Left renal cortex interstitium (tissue), 4 donors: Measurements from ENCODE around the gene PRICKLE1. TPM values are rescaled to one million over a fixed set of nuclear protein-coding genes. Genes with fewer than 3 reads are reported as not detected.
A peak's percentile ranks its signal among the peaks of the same experiment; 100 is the strongest.

Source experiments
- DNase-seq, 4 donors: peaks; one replicate each; pipeline ENCODE4 v3.0.0-alpha.2; 2013; ENCODE audit warnings: low read depth in 4 of 4, low spot score in 2 of 4, missing footprints in 1 of 4
- polyA plus RNA-seq, 4 donors: library from polyadenylated mRNA; unstranded; fragments of 120-200 nt; gene quantifications; one replicate each; pipeline ENCODE4 v1.2.1, GENCODE V29; 2013; ENCODE audit not compliant: insufficient read length in 4 of 4

Gene PRICKLE1
- polyA plus RNA-seq, 4 donors, result 47.8 to 58.0 (median 52.4) TPM

DNA sequence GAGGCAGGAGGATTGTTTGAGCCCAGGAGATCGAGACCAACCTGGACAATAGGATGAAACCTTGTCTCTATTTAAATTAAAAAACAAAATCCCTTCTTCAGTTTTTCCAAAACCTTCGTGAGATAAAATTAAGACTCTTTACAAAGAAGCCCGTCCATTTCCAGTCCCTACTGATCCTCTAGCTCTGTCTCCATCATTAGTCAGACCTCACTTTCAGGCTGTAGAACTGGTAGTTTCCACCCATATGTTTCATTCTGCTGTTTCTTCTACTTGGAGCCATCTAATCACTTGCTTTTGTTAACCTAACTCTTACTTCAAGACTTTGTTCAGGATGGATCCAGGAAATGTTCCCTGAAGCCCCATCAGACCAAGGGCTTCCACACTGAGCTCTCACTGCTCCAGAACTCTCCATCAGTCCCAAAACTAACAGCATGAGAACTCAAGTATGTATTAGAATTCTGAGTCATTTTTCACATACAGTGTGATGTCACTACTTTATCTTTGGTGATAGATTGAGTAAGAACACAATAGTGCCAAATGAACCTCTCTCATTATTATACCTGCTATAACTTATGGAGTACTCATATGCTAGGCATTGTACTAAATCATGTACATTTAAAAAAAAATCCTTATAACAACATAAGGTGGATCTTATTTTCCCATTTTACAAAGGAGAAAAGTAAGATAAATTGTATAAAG, 90.8 kb downstream of the PRICKLE1 start:
- DNase-seq, result no peak

DNA sequence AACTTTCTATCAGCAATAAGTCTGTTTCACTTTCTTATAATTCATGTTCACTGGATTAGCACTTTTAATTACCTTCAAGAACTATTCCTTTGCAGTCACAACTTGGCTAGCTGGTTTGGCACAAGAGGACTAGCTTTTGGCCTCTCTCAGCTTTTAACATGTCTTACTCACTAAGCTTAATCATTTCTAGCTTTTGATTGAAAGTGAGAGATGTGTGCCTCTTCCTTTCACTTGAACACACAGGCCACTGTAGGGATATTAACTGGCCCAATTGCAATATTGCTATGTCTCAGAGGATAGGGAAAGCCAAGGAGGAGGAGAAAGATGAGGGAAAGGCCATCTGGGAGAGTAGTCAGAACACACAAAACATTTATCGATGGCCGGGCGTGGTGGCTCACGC, 92.7 kb downstream of the PRICKLE1 start:
- no peak for DNase-seq

DNA sequence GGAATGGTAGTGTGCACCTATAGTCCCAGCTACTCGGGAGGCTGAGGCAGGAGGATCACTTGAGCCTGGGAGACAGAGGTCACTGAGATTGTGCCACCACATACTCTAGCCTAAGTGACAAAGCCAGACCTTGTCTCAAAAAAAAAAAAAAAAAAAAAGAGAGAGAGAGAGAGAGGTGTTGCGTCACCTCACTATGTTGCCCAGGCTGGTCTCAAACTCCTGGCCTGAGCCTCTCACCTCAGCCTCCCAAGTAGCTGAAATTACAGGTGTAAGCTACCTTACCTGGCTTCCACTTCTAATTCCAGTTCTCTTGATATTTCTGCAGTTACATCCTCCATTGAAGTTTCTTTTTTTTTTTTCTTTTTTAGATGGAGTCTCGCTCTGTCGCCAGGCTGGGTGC, 94.3 kb downstream of the PRICKLE1 start:
- no peak for DNase-seq

DNA sequence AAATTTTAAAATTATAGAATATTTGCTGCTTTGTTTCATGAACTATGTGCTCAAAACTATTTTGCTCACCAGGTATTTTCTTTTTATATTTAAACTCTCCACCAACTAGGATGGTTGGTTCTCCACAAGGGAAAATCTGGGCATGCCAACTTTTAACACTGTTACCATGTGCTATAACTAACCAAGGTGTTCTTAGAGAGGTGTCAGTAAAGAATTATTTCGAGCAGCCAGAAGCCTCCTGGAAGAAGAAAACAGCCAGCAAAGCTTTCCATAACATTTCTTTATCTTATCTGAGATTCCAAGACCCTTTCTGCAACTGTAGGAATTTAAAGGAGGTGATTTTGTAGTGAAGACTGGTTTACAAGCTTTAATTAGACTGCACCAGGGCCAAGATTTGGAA, 97.3 kb downstream of the PRICKLE1 start:
- DNase-seq, result no peak

DNA sequence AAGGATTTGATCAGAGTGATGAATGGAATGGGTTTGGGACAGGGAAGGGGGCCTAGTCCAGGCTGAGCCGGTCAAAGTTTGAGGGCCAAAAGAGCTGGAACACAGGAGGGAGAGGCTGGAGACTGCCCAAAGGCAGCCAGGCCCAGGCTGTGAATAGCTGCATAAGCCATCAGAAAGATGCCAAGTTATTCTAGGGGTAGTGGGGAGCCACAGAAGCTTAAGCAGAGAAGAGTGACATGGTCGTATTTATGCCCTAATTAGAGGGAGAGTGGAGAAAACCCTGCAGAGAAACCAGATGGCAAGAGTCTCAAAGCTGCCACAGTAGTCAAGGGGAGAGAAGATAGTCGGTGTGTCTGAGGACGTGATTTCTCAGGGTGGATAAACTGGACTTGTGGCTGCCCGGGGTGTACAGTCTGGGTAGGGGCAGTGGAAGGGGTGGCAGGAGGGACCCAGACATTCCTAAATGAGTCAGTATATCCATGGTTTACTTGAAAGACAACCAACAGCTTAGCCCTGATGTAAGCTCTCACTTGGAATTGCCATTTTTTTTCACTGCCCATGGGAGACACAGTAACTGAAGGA, 99.2 kb downstream of the PRICKLE1 start:
- no peak for DNase-seq

DNA sequence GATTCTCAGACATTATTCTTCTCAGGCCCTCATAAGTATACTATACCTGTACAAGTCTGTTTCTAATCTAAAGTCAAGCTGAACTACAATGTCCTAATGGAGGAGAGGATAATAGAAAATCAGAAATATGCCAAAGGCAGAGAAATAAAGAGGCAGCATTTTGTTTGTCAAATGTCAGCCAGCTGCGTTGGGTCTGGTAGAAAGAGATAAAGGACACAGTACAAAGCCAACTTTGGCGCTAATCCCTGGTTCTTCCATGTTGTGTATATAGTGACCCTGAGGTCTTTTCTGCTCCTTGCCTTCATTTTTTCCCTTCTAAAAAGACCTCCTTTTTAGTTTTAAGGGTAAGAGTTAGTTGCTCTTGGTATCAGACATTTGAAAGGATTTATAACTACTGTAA, 103.1 kb downstream of the PRICKLE1 start:
- no peak for DNase-seq

- DNase-seq, result no peak
These were observed 103.7 kb downstream of the PRICKLE1 start for GRCh38 chr12:42485823-42486222.

DNA sequence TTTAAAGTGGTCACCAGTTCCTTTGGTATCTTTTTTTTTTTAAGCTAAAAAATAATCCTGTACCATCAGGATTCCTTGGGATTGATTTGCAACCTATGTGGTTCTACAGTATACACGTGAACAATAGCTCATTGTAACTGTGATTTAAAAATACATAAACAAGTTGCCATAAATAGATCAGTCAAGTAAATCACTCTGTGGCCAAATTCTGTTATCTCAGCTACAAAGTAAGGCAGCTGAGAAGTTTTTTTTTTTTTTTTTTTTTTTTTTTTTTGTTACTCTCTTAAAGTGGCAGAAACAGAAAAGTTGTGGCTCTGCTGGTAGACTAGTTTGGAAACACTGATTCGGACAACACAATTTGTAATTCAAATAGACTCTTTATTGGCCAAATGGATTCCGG, 104.5 kb downstream of the PRICKLE1 start:
- DNase-seq, result no peak

DNA sequence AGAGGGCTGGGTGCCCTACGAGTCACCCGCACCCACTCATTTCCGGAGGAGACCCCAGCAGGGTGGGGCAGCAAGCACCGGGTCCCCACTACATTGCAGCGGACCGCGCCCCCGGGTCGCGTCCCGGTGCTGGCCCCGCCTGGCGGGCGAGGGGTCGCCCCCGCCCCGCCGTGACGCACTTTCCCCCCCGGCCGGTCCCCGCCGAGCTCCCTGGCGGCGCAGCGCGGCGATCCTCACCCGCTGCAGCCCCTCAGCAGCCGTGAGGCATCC, 106.1 kb downstream of the PRICKLE1 start:
- DNase-seq, result no peak

- peak in 2 of 4 donors; percentile 73 to 80 for DNase-seq
These were observed 106.6 kb downstream of the PRICKLE1 start for GRCh38 chr12:42482748-42483520.

DNA sequence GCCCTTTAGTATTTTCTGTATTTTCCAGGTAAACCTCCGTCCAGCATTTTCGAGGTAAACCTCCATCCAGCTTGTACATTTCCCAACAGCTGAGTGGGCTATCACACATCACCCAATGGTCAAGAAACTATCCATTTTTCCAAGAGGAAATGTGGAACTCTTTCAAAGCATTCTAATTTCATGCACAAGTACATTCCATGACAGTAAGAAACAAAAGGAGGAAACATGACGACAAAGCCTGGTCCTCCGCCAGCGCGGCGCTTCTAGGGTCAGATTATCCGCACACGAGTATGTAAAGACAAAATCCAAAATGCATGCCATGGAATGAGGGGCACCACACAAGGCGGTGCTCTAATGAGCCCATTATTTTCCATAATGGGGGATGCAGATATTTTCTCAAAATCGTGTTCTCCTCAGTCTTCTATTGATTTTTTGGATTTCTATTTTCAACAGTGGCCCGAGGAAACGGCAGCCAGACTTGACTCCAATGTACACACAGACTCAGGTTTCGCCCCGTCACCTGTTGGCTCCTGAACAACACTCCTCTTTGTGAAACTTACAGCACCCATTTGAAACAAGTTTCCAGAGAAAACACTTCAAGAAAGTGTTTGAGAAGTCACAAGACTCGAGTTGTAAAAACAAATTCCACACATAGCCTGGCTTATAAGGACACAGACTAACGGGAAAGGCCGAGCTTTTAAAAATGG, 107.4 kb downstream of the PRICKLE1 start:
- DNase-seq, result no peak

- DNase-seq, result no peak
These were observed 108.2 kb downstream of the PRICKLE1 start for GRCh38 chr12:42481368-42481767.

- DNase-seq, result no peak
These were observed 111.6 kb downstream of the PRICKLE1 start for GRCh38 chr12:42477941-42478340.

DNA sequence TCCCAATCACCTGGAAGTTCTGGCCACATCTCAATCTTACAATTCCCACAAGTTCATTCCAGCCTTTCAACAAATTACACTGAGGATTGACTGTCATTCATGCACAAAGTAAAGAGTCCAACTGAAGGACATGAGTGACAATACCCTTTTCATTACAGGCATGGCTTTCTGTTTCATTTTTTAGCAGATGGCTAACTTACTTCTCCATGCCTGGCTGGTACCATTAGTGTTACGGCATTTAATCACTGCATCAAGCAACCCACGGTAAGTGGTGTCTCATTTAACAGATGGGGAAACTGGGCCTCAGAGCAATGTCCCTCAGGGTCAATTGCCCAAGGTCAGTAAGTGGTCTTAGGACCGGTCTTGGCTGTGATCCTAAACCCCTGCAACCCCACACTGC, 114.4 kb downstream of the PRICKLE1 start:
- DNase-seq, result no peak

GRCh38 chr12:42474391-42474790, 115.2 kb downstream of the PRICKLE1 start:
- no peak for DNase-seq

- no peak for DNase-seq
These were observed 116.0 kb downstream of the PRICKLE1 start for GRCh38 chr12:42473561-42473960.

DNA sequence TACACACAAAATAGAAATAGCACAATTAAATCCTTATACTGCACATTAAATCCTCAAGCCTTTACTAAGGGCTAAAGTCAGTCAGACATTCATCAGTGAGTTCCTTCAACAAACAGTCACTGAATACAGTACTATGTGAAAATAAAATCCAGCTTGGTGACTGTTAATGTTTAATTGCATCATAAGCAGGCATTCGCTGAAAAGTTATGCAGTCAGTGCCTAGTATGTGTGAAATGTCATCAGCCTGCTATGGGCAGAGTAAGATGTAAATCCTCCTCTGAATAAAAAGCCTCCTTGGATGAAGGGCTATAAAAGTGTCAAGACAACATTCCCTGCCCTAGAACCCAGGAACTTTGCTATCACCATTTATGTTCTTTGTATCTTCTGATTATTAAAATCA, 116.4 kb downstream of the PRICKLE1 start:
- no peak for DNase-seq

DNA sequence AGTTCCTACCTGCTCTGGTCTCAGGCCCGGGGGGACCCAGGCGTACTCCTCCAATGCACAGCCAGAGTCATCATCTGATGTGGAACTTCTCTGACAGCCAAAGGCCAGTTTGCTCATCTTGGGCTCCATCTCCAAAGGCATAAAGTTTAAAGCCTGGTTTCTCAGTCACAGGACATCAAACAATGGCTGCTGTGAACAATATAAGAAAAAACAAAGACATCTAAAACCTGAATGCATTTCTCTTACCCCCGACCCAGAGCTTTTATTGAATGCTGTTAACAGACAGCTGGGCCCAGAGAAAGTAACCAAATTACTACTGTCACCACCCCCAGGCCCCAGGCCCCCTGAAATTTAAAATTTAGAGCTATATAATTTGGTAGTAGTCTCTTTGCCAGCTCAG, 117.2 kb downstream of the PRICKLE1 start:
- DNase-seq, result no peak

DNA sequence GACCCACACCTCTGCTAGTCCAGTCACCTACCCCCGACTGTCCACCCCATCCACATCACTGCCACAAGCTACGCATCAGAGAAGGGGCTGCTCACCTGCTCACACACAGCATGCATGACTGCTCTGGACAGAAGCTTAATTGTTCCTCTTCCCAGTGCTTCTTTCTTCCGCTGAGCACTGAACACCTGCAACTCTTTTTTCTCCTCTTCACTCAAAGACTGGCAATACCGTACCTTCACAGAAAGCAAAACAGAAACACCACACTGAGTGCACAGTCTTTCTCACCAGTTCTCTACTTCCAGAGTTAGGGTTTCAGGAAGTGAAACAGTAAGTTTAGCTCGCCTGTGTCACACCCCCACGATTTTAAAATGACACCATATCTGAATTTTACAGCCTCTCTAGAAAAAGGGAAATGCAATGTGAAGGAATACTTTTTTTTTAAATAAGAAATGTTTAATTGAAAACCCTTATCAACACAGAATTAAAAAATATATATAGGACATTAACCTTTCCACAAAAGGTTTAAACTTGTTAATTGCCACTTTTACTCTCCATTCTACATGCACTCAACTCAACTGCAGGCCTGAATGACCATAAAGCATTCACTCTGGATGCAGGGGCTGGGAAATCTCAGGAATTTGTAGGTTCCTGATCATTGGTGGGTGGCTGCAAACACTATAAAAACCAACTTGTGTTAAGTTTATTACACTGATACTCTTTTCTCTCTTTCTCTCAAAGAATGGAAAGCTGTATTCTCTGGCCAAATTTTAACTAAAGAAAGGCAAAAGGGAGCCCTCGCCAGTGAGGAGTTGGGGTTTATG, 120.0 kb downstream of the PRICKLE1 start:
- DNase-seq, result no peak

DNA sequence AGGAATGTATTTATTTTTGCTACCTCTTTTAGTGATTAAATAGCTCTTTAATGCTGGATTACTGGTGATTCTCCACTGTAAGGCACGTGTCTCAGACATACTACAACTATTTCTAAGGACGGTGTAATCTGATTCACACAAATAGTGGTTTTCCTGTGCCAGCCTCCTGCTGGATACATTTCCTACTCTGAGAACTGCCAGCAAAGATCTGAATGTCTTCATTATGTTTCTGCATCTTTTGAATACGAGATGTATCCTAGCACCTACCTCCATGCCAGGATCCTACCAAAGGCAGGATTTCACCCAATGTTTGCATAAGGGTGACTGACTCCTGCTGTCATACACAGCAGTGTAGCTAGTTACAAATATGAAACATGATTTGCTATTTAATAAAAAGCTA, 120.6 kb downstream of the PRICKLE1 start:
- DNase-seq, result no peak

DNA sequence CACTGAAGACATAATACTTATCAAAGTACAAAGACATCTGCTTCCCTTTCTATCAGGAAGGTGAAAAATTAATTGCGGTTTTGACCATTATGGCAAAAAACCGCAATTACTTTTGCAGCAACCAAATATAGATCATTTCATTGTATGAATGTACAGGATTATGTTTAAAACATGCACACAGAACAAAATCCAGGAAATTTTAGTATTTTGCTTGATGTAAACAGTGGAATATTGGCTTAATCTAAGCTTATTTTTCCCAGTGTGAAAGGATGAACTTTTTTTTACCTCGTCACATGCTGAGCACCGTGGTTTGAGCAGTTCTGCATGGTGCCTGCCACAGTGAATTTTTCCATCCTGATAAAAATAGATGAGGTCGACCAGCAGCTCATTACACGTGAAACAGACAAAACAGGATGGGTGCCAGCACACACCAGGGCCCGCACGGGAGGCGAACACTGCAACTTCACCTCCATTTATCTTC, 121.2 kb downstream of the PRICKLE1 start:
- no peak for DNase-seq
